ENCODE data around the gene KCNK18.

DNA sequence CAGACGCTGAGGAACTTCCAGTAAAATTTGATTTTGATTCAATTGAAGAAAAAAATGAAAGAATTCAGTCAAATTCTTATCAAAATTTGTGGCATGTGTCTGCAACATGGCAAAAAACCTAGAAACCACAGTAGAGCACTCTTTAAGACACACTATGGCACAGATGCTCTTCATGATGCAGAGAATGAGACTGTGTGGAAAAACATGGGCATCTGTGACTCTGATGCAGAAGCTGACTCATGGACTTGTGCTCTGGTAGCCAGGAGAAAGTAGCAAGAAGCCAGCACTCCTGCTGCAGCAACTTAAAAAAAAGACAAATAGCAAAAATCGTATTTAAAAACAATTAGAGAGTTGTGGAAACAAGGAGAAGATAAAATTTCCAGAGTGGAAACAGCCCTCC, 8.9 kb upstream of the KCNK18 start:
- TF ChIP-seq, protein P1, sequence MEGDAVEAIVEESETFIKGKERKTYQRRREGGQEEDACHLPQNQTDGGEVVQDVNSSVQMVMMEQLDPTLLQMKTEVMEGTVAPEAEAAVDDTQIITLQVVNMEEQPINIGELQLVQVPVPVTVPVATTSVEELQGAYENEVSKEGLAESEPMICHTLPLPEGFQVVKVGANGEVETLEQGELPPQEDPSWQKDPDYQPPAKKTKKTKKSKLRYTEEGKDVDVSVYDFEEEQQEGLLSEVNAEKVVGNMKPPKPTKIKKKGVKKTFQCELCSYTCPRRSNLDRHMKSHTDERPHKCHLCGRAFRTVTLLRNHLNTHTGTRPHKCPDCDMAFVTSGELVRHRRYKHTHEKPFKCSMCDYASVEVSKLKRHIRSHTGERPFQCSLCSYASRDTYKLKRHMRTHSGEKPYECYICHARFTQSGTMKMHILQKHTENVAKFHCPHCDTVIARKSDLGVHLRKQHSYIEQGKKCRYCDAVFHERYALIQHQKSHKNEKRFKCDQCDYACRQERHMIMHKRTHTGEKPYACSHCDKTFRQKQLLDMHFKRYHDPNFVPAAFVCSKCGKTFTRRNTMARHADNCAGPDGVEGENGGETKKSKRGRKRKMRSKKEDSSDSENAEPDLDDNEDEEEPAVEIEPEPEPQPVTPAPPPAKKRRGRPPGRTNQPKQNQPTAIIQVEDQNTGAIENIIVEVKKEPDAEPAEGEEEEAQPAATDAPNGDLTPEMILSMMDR (conservative IDR thresholded peaks at IDR 0.05), result no peak
- no peak for TF ChIP-seq EZH2 (IDR thresholded peaks at IDR 0.05; ENCODE audit: low read depth)
